GM21360 (cell line): Measurements from ENCODE around the gene KRT72.

Experiments used
- ATAC-seq: cut with Tn5 transposase; IDR thresholded peaks from one replicate; pipeline ENCODE4 v1.9.1; 2021; ENCODE audit warnings: mild to moderate bottlenecking, moderate library complexity; ENCODE audit not compliant: unreplicated experiment

KRT72 gene

DNA sequence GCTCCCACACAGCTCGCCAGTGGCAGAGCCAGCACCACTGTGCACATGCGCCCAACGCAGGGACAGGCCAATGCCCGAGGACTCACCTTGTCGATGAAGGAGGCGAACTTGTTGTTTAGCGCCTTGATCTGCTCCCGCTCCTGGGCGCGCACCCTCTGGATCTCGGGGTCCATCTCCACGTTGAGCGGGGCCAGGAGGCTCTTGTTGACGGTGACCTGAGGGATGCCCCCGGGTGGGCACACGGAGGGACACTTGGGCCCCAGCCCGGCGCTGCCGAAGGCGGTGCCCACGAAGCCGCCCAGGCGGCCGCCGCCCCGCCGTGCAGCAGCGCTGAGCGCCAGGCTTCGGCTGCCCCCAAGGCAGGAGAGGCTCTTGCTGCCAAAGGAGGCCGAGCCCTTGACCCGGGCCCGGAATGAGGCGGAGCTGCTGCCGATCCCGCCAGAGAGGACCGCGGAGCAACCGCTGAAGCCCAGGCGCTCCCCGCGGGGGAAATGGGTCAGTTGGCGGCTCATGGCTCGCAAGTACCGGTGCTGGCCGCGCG lies at the start of gene KRT72:
TSS of gene KRT72 (minus strand) at position 523 of the 541 bp plus-strand sequence. CDS start at position 512, 11 bp downstream.
- ATAC-seq = no peak

DNA sequence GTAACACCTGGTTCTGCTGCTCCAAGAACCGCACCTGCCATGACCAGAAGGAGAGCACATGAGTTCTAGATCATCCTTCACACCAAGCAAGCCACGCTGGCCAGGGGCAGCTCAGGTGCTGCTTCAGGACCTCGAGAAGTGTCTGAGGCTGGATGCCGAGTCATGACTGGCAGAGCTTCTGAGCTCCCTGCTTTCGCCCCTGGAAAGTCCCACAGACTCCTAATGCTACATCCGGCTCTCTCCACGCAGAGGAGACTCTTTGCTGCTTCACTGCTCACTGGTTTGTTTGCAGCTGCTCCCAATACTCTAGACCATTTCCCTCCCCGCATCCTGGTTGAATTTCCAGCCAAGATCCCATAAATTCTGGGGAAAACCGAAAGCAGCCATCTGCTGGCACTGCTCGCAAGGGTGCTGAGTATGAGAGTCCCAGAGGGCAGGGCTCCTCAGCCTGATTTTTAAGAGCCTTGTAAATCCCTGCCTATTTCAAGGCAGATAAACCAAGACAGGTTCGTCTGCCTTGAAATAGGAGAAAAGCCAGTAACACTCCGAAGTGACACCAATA lies 49.3 kb upstream of the KRT72 start:
- ATAC-seq = no peak

DNA sequence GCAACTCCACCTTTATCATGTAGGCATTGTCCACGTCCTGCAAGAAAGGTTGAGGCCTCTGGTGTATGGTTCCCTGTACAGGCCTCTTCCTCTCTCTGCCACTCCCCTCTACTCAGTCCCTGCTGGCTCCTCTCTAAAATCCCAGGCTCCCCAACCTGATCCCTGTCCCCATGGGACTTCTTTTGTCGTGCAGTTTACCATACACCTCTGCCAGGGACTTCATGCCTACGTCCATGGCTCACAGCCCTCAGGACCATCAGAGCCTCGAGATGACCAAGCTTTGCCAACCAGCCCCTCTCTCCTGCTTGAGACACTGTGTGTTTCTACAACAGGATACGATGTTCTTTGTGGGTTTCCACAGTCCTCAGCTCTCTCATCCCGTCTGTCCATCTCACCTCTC lies 47.8 kb upstream of the KRT72 start:
- no peak for ATAC-seq

DNA sequence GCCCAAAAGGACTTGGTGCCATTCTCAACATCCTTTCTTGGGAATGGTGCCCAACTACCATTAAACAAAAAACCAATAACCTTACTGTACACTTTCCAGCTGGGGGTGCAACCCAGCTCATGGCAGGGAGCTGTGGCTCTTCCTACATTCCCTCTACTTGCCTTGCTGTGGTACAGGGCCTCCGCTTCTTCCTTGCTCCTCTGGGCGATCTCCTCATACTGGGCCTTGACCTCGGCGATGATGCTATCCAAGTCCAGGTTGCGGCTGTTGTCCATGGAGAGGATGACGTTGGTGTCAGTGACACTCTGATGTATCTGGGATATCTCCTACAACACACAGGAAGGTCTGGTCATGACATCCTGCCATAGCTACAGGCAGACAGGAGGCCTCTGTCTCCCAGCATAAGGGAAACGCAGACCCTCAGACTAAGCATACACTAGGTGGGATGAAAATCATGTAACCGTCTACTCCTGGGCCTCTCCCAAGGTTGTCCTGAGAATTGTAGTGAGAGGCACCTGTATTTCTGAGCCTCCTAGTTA lies 46.8 kb upstream of the KRT72 start:
- no peak for ATAC-seq

DNA sequence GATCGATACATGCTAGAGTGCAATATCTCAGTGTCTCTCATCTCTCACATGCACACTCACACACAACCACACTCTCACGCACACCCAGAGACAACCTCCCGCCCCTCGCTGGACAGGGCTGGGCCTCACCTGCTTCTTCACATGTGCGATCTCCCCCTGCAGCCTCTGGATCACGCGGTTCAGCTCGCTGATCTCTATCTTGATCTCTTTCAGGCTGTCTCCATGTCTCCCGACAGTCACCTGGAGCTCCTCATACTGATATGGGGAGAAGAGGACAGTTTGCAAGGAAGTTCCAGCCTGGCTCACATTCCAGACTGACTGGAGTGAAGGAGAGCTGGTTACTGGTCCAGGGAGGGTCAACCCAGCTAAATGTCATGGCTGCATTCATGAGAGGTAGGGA lies 46.3 kb upstream of the KRT72 start:
- ATAC-seq = no peak

DNA sequence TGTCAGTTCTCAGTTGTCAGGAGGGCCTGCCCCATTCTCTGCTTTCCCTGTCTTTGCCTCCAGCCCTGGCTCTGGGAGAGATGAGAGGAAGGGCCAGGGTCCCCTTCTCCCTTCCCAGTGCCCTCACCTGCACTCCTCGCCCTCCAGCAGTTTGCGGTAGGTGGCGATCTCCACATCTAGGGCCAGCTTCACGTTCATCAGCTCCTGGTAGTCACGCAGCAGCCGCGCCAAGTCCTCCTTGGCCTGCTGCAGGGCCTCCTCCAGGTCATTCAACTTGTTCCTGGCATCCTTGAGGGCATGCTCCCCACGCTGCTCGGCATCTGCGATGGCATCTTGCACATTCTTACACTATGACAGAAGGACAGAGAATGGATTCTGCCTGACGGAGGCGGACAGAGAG lies 45.4 kb upstream of the KRT72 start:
- no peak for ATAC-seq

- no peak for ATAC-seq
These were observed 44.7 kb upstream of the KRT72 start for GRCh38 chr12:52645982-52646381.

- no peak for ATAC-seq
These were observed 44.0 kb upstream of the KRT72 start for GRCh38 chr12:52645120-52645761.

- ATAC-seq = no peak
These were observed 42.8 kb upstream of the KRT72 start for GRCh38 chr12:52644078-52644415.

DNA sequence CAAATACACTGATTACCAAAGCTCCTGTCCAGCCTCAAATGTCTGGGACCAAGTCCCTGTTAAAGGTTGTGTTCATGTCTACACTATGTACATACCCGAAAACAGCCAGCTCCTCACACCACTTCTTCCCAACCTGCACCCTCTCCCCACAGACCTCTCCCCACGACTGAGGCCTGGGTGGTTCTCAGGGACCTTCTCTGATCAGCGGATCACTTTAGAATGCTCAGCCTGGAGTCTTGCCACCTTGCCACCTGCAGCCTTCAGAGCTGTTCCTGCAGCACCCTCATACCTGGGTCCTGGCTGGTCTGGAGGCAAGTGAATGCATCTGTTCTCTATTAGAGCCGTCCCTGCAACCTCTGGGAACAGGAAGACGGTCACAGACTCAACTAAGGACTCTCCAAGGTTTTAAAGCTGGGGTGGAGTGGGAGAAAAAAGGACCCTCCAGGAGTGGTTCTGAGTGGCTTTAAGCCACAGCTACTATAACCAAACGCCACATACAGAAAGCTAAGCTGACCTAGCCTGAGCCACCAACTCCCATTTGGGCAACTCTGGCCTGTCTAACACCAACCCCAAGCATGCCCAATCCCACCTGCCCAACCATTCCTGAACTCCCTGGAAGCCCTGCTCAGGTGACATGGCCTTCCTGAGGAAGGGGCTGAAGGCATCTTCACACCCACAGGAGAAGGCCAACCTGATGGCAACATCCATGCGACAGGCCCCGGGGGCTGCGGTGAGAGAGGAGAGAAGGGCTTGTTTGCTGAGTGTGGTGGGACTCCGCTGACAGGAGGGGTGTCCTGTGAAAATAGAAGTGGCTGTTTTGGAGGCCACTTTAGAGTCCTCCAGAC lies 42.2 kb upstream of the KRT72 start:
- ATAC-seq = no peak

DNA sequence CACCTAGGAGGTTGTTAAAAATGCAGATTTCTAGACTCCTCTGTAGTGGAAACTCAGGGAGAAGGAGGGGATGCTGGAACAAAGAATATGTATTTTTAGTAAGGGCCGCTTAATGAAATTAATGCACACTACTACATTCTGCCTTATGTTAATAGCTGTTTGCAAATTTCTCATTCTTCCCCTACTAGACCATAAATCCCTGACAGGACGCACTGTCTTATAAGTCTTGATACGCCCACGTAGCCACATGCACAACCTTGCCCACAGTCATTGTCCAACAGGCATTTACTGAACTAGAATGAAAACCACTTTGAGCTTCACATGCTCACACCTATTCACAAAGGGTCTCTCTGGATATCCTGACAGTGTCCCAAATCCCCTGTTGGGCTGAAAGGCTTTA lies 40.2 kb upstream of the KRT72 start:
- ATAC-seq = no peak

- ATAC-seq = no peak
These were observed 36.0 kb upstream of the KRT72 start for GRCh38 chr12:52637299-52637698.

DNA sequence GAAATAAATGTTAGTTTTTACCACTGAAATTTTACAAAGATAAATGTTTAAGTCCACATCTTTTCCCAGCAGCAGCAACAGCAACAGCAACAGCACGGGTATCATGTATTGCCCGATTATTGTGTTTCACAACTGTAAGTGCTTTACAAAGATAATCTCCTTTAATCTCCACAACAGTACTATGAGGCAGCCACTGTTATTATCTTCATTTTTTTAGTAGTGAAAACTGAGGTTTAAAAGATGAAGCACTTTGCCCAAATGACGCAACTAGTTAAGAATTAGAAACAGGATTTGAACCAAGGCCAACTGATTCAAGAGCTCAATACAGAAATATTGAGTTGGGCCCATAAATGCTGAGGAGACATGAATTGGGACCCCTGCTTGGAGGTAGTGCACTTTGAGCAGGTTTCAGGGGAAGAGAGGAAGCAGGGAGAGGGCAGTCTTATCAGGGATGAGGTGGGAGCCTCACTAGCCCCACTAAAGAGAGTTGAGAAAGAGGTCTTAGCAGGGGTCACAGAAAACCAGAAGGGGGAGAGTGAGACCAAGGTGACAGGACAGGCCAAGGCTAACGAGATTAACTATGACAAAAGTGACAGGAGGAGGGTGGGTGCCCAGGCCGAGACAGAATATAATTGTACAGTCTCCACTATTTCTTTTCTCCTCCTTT lies 35.5 kb upstream of the KRT72 start:
- ATAC-seq = no peak

DNA sequence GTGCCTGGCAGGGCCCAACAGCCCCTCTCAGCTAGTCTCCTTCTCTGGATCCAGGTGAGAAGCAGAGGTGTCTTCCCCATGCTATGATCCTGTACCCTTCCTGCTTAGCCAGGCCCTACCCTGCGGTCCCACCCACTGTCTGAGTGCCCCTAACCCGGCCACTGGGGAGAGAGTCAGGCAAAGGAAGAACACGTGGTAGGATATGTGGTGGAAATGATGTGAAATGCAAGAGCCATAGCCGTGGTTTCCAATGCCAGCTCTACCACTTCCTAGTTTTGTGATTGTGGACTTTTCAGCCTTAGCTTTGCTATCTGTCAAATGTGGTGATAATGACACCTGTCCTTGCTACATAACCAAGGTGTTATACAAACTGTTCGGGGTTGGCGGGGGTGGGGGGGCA lies 34.9 kb upstream of the KRT72 start:
- ATAC-seq = no peak

DNA sequence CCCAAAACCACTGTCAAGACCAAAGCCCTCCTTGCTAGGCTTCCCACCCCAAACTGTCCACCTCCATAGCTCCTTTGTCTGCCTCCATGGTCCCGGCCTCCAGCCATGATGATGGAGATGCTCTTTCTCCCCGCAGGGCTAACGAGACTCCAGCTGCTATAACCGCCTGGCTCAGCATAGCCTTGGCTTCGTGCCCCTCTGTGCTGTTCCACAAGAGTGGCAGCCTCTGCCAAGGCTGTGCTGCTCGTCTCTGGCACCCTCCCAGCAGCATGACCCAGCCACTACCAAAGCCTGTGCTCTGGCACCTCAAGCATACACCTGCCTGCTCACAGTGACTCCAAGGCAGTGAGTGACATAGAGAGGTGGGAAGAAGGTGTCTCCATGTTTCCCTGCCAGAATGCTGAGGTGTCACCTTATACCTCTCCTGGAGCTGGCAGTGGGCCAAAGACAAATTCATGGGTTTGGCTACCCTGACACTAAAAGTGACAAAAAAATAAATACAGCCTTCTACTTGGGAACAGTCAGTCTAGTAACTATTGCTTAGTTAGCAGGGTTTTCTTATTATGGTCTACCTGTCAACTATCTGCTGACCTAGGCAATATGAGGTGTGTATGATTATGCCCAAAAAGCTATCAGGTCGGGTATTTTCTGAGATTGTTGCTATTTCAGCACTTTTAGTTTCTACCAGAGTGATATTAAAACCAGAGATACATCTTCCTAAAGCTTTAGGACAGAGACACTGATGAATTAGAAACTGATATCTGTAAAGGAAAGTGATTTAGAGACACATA lies 33.2 kb upstream of the KRT72 start:
- no peak for ATAC-seq

DNA sequence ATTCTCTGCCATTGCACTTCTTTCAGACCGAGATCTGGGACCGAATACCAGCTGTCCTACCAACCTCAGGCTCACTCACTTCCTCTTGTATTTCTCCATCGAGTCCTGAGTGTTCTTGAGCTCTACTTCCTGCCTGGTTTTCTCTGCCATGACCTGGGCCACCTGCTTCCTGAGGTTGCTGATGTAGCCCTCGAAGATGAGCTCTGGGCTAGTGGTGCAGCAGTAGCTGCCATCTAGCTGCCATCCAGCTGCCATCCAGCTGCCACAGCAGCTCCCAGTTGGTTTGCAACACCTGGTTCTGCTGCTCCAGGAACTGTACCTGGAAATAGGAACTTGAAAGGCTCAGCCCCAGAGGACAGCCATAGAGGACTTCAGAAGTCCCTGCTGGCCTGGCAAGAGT lies 32.1 kb upstream of the KRT72 start:
- ATAC-seq = no peak

- no peak for ATAC-seq
These were observed 31.4 kb upstream of the KRT72 start for GRCh38 chr12:52632656-52633055.

- no peak for ATAC-seq
These were observed 30.6 kb upstream of the KRT72 start for GRCh38 chr12:52631676-52632459.

- no peak for ATAC-seq
These were observed 30.0 kb upstream of the KRT72 start for GRCh38 chr12:52631264-52631663.
